Measurements from ENCODE around the gene TMEM165.

DNA sequence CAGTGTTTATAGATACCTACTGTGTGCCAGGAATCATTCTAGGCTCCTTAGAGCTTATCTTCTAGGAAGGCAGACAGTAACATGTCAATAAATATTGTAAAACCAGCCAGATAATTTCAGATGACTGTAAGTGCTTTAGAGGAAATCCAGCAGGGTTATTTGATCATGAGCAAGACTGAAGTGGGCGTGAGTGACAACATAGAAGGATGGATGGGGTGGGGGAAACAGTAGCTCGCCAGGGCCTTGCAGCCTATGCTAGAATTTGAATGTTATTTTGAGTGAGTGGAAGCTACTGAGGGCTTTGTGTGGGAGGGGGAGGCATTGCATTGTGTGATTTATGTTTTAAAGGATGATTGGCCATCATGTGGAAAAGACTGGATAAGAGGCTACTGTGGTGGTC, 43.0 kb upstream of the TMEM165 start:
- no peak for TF ChIP-seq EZH2 (IDR thresholded peaks at IDR 0.05; ENCODE audit: low read length)
- TF ChIP-seq, protein P1, sequence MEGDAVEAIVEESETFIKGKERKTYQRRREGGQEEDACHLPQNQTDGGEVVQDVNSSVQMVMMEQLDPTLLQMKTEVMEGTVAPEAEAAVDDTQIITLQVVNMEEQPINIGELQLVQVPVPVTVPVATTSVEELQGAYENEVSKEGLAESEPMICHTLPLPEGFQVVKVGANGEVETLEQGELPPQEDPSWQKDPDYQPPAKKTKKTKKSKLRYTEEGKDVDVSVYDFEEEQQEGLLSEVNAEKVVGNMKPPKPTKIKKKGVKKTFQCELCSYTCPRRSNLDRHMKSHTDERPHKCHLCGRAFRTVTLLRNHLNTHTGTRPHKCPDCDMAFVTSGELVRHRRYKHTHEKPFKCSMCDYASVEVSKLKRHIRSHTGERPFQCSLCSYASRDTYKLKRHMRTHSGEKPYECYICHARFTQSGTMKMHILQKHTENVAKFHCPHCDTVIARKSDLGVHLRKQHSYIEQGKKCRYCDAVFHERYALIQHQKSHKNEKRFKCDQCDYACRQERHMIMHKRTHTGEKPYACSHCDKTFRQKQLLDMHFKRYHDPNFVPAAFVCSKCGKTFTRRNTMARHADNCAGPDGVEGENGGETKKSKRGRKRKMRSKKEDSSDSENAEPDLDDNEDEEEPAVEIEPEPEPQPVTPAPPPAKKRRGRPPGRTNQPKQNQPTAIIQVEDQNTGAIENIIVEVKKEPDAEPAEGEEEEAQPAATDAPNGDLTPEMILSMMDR (optimal IDR thresholded peaks at IDR 0.05 in 1 of 3, IDR thresholded peaks at IDR 0.05 in 1 of 3, conservative IDR thresholded peaks at IDR 0.05 in 1 of 3; ENCODE audit: extremely low read depth in 1 of 3, insufficient read depth in 2 of 3, low read length in 3 of 3), result no peak

Data from keratinocyte (primary cell).